Stimulated activated CD8-positive, alpha-beta memory T cell treated with anti-CD3 and anti-CD28 coated beads, Interleukin-4, amount 100 ng/mL, for 1 hour (primary cell): Measurements from ENCODE around the gene MRPS7.

ENCODE experiments used
- DNase-seq, 2 donors: peaks; one replicate each; pipeline ENCODE4 v3.0.0-alpha.2; 2020; ENCODE audit warnings: low read depth in 2 of 2, low spot score in 1 of 2

The MRPS7 gene

GRCh38 chr17:75261336-75262111 lies at the start of gene MRPS7, which contains the start of gene GGA3:
MRPS7 (plus strand) TSS chr17:75261879; CDS start chr17:75261901, 22 bp downstream.
GGA3 (minus strand) TSS chr17:75261606; CDS start chr17:75261587, 19 bp downstream.
- peak; percentile 90 for DNase-seq

- no peak for DNase-seq
Observed at GRCh38 chr17:75218131-75218530, 43.5 kb upstream of the MRPS7 start.

- DNase-seq, result no peak
Observed at GRCh38 chr17:75219815-75220214, 41.9 kb upstream of the MRPS7 start.

GRCh38 chr17:75225016-75225415 lies 36.7 kb upstream of the MRPS7 start:
- DNase-seq, result no peak

- DNase-seq, result no peak
Observed at GRCh38 chr17:75227729-75228128, 34.0 kb upstream of the MRPS7 start.

GRCh38 chr17:75228305-75228704 lies 33.4 kb upstream of the MRPS7 start:
- DNase-seq, result no peak

GRCh38 chr17:75228847-75229246 lies 32.8 kb upstream of the MRPS7 start:
- no peak for DNase-seq

GRCh38 chr17:75231071-75231470 lies 30.6 kb upstream of the MRPS7 start:
- no peak for DNase-seq

- no peak for DNase-seq
Observed at GRCh38 chr17:75231741-75232464, 29.8 kb upstream of the MRPS7 start.

GRCh38 chr17:75232786-75233185 lies 28.9 kb upstream of the MRPS7 start:
- DNase-seq, result no peak

GRCh38 chr17:75237100-75238014 lies 24.3 kb upstream of the MRPS7 start:
- no peak for DNase-seq

GRCh38 chr17:75238020-75238580 lies 23.6 kb upstream of the MRPS7 start:
- no peak for DNase-seq

- DNase-seq, result peak in 1 of 2 donors; percentile 19
Observed at GRCh38 chr17:75238684-75239191, 22.9 kb upstream of the MRPS7 start.

GRCh38 chr17:75239214-75239613 lies 22.5 kb upstream of the MRPS7 start:
- no peak for DNase-seq

- no peak for DNase-seq
Observed at GRCh38 chr17:75239778-75240393, 21.8 kb upstream of the MRPS7 start.

- DNase-seq, result no peak
Observed at GRCh38 chr17:75240394-75241142, 21.1 kb upstream of the MRPS7 start.

GRCh38 chr17:75241143-75241430 lies 20.6 kb upstream of the MRPS7 start:
- no peak for DNase-seq

GRCh38 chr17:75241502-75241901 lies 20.2 kb upstream of the MRPS7 start:
- no peak for DNase-seq

GRCh38 chr17:75241996-75242460 lies 19.7 kb upstream of the MRPS7 start:
- no peak for DNase-seq
